HCT116 (cell line): ENCODE measurements around the gene AADACL4. TPM values are rescaled to one million over a fixed set of nuclear protein-coding genes. Genes with fewer than 3 reads are reported as not detected.

ENCODE experiments used
- ATAC-seq: fragments of 200-7000 bp; cut with Tn5 transposase; 2 replicates; pipeline ENCODE4 v1.9.1; 2020; ENCODE audit warnings: mild to moderate bottlenecking, moderate library complexity
- BruUV-seq: library from RNA; stranded (reverse); fragments of 400-500 nt; replicated peaks from 2 replicates; lab custom pipeline; 2021; lab: Mats Ljungman, UMichigan
- CTCF ChIA-PET: fragments of 300-600 bp; sonication (Branson Sonifier 250); formaldehyde crosslinking; loops from one replicate; lab custom pipeline; 2021; ENCODE audit warnings: antibody characterized with exemption; lab: Charles Lee
- POLR2A ChIA-PET: fragments of 300-600, 350-600 bp; sonication (Branson Sonifier 250); formaldehyde crosslinking; loops from one replicate; lab custom pipeline; 2021; ENCODE audit warnings: antibody characterized with exemption; lab: Charles Lee
- RAD21 ChIA-PET, 2 experiments: fragments of 300-600 bp; sonication (Branson Sonifier 250); formaldehyde crosslinking; loops; one replicate each; lab custom pipeline; 2023; ENCODE audit warnings: low total read pairs in 2 of 2; ENCODE audit not compliant: uncharacterized antibody in 2 of 2, unreplicated experiment in 2 of 2, low non-redundant PET in 1 of 2; lab: Charles Lee
- DNase-seq: peaks from one replicate; pipeline ENCODE4 v3.0.0-alpha.2; 2010; ENCODE audit warnings: low read depth, low spot score
- H2AFZ ChIP-seq: fragments of 200-600 bp; shearing (Covaris generic), sonication (generic); 2 replicates; pipeline ENCODE4 v1.6.1; 2017; ENCODE audit warnings: low read depth, mixed run types, mixed read lengths, antibody characterized with exemption, low read length; ENCODE audit not compliant: poor library complexity, severe bottlenecking
- H3K27ac ChIP-seq: 2 replicates; pipeline ENCODE4 v1.5.1; 2012; ENCODE audit warnings: low read depth, low read length
- H3K27me3 ChIP-seq: fragments of 200-600 bp; sonication (generic); 2 replicates; pipeline ENCODE4 v1.6.1; 2016; ENCODE audit warnings: mixed run types, low read length, mixed read lengths; ENCODE audit not compliant: insufficient read depth
- H3K36me3 ChIP-seq, 2 experiments: fragments of 200-500 bp in 1 of 2; fragments of 200-600 bp in 1 of 2; sonication (Bioruptor generic) in 1 of 2; sonication (generic) in 1 of 2; 2 replicates each; pipeline versions ENCODE4 v1.5.1 to v1.6.1; 2014 to 2016; ENCODE audit warnings: low read length in 2 of 2, inconsistent platforms in 1 of 2, mixed read lengths in 1 of 2, mixed run types in 1 of 2; ENCODE audit not compliant: insufficient read depth in 2 of 2, control insufficient read depth in 1 of 2
- H3K4me1 ChIP-seq, 2 experiments: fragments of 200-600 bp in 1 of 2; sonication (generic) in 1 of 2; 2 replicates each; pipeline versions ENCODE4 v1.5.1 to v1.6.1; 2012 to 2017; ENCODE audit warnings: low read length in 2 of 2, inconsistent platforms in 1 of 2, mild to moderate bottlenecking in 1 of 2, mixed read lengths in 1 of 2, mixed run types in 1 of 2, moderate library complexity in 1 of 2; ENCODE audit not compliant: insufficient read depth in 2 of 2, control insufficient read depth in 1 of 2
- H3K4me2 ChIP-seq: fragments of 200-600 bp; sonication (generic); 2 replicates; pipeline ENCODE4 v1.6.1; 2017; ENCODE audit warnings: mixed run types, low read length, mixed read lengths
- H3K4me3 ChIP-seq, 2 experiments: fragments of 200-600 bp in 1 of 2; sonication (generic) in 1 of 2; replicated peaks in 1 of 2; 2 replicates each; pipeline ENCODE4 v1.5.1; 2011 to 2016; ENCODE audit warnings: low read length in 2 of 2, control low read depth in 1 of 2, low read depth in 1 of 2, mild to moderate bottlenecking in 1 of 2, mixed read lengths in 1 of 2, mixed run types in 1 of 2
- H3K79me2 ChIP-seq: fragments of 200-600 bp; sonication (generic); 2 replicates; pipeline ENCODE4 v1.6.1; 2017; ENCODE audit warnings: mild to moderate bottlenecking, mixed run types, low read length, moderate library complexity, mixed read lengths; ENCODE audit not compliant: insufficient read depth
- H3K9ac ChIP-seq: fragments of 200-600 bp; sonication (generic); 2 replicates; pipeline ENCODE4 v1.6.1; 2016; ENCODE audit warnings: low read length, mixed read lengths
- H3K9me2 ChIP-seq: fragments of 200-600 bp; sonication (generic), shearing (Covaris generic); 2 replicates; pipeline ENCODE4 v1.6.1; 2017; ENCODE audit warnings: mixed run types, mild to moderate bottlenecking, moderate library complexity; ENCODE audit not compliant: insufficient read depth
- H3K9me3 ChIP-seq, 2 experiments: fragments of 200-500 bp in 1 of 2; fragments of 200-600 bp in 1 of 2; sonication (Bioruptor generic) in 1 of 2; sonication (generic) in 1 of 2; 2 replicates each; pipeline ENCODE4 v1.6.1; 2014 to 2017; ENCODE audit warnings: low read length in 2 of 2, mixed read lengths in 2 of 2, inconsistent platforms in 1 of 2, low read depth in 1 of 2, mild to moderate bottlenecking in 1 of 2, mixed run types in 1 of 2, moderate library complexity in 1 of 2; ENCODE audit not compliant: control insufficient read depth in 1 of 2, insufficient read depth in 1 of 2
- H4K20me1 ChIP-seq: fragments of 200-600 bp; sonication (generic), shearing (Covaris generic); 2 replicates; pipeline ENCODE4 v1.6.1; 2017; ENCODE audit warnings: mixed run types, mild to moderate bottlenecking, moderate library complexity; ENCODE audit not compliant: insufficient read depth
- EGR1 ChIP-seq: IDR thresholded peaks from 2 replicates; pipeline ENCODE4 v1.6.1; 2012; ENCODE audit warnings: low read depth
- ELF1 ChIP-seq: IDR thresholded peaks from 2 replicates; pipeline ENCODE4 v1.6.1; 2012; ENCODE audit warnings: low read depth, borderline replicate concordance
- JUND ChIP-seq: IDR thresholded peaks from 2 replicates; pipeline ENCODE4 v1.6.1; 2012
- POLR2AphosphoS5 ChIP-seq: IDR thresholded peaks from 2 replicates; pipeline ENCODE4 v1.6.1; 2011; ENCODE audit warnings: mild to moderate bottlenecking, low read depth, low read length, moderate library complexity
- TCF7L2 ChIP-seq: IDR thresholded peaks from 2 replicates; pipeline ENCODE4 v1.7.0; 2011; ENCODE audit warnings: borderline replicate concordance, inconsistent platforms; ENCODE audit not compliant: insufficient read depth, insufficient read length; ENCODE audit errors: extremely low read depth
- YY1 ChIP-seq: IDR thresholded peaks from 2 replicates; pipeline ENCODE4 v1.6.1; 2011; ENCODE audit warnings: low read length, low read depth, moderate library complexity, mild to moderate bottlenecking; ENCODE audit not compliant: insufficient replicate concordance; ENCODE audit errors: extremely low read depth
- ZFX ChIP-seq: fragments of 450-650 bp; IDR thresholded peaks from 2 replicates; pipeline ENCODE4 v1.6.1; 2017
- intact Hi-C: fragments of 100-400 bp; cut with micrococcal nuclease; formaldehyde crosslinking; loops from 2 replicates; pipeline ENCODE4 v1.10.0; 2022
- total RNA-seq: library from RNA; stranded (reverse); gene quantifications from one replicate; pipeline ENCODE4 v1.2.1, GENCODE V29; 2021; ENCODE audit not compliant: unreplicated experiment

AADACL4 gene
- total RNA-seq, 1 experiment from 2014 or later: not detected

DNA sequence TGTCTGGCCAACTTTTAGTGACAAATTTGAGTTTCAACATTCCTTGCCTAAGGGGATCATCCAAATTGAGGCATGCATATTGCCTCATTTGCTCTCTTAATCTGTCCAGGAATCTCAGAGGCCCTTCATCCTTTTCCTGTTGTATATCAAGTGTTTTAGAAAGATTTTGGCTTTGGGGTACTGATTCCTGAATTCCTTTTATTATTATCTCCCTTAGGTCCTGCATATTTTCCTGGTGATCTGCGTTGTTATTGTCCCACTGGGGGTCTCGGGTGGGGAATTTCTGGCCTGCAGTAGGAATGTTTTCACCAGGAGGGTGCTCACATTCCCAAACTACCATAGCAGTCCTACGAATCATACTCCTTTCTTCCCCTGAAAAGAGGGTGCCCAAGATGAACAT lies 67.7 kb downstream of the AADACL4 start:
- Histone ChIP-seq H3K36me3 (no peaks in the 10 kb centered on the region), H3K9ac (no peak overlapping the region), H3K27me3 (no peaks in the 10 kb centered on the region), H3K9me3 (no peaks in the 10 kb centered on the region), H3K9me2 (no peaks in the 10 kb centered on the region), H3K4me3 (no peak overlapping the region), H3K79me2 (no peaks in the 10 kb centered on the region), H3K4me1 (no peaks in the 10 kb centered on the region), H4K20me1 (no peaks in the 10 kb centered on the region), H3K4me2 (no peak overlapping the region), H3K27ac (no peak overlapping the region), H2AFZ (no peak overlapping the region)
- CTCF ChIA-PET: interaction anchor here (0.7 kb wide), 1 partner anchor 12 kb away, joined by 3 read pairs; no protein-coding TSS in a partner anchor
- RAD21 ChIA-PET: no interaction called here
- DNase-seq (no peak), ATAC-seq (no peak)
- no TSS peak for BruUV-seq
- POLR2A ChIA-PET: no interaction called here
- no peak for TF ChIP-seq JUND
- TF ChIP-seq ELF1: no peak
- TF ChIP-seq TCF7L2: no peak
- intact Hi-C loops: no loop called here

DNA sequence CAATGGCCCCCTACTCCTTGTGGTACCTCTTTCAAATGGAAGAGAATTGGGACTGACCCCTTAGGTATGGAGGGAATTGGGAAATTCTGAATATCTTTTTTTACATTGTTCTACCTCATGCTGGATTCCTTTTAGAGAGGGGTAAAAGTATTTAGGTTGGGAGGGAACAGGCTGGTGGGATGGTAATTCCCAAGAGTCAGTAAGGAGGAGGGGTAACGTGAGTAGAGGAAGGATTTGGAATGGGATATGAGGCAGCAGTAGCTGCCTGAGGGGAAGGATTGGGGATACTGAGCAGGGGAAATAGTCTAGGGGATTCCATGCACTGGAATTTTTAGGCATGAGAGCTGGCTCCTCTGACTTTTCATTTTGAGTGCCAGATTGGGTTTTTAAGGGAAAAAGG lies 68.2 kb downstream of the AADACL4 start:
- Histone ChIP-seq H3K27ac (no peak overlapping the region), H3K79me2 (no peaks in the 10 kb centered on the region), H3K36me3 (no peaks in the 10 kb centered on the region), H3K9ac (no peak overlapping the region), H4K20me1 (no peaks in the 10 kb centered on the region), H3K4me3 (no peak overlapping the region), H3K9me2 (no peaks in the 10 kb centered on the region), H3K4me1 (no peaks in the 10 kb centered on the region), H3K9me3 (no peaks in the 10 kb centered on the region), H3K27me3 (no peaks in the 10 kb centered on the region), H2AFZ (no peak overlapping the region), H3K4me2 (no peak overlapping the region)
- TF ChIP-seq JUND (no peak), YY1 (no peak), POLR2AphosphoS5 (no peak), ZFX (no peak), EGR1 (no peak)
- ChIA-PET RAD21 (no interaction called here), CTCF (no interaction called here), POLR2A (no interaction called here)
- ATAC-seq: no peak
- intact Hi-C loops: no loop called here
- no TSS peak for BruUV-seq
- no peak for DNase-seq
